Measurements from ENCODE around the gene CHP2. TPM values are rescaled to one million over a fixed set of nuclear protein-coding genes. Genes with fewer than 3 reads are reported as not detected.

CHP2 gene
- total and polyA plus RNA-seq, 9 of the 15 experiments (the other 6 are each of a cell fraction or from before 2014, with no cell fraction given) = 0.23 to 1.1 (median 0.80) TPM

DNA sequence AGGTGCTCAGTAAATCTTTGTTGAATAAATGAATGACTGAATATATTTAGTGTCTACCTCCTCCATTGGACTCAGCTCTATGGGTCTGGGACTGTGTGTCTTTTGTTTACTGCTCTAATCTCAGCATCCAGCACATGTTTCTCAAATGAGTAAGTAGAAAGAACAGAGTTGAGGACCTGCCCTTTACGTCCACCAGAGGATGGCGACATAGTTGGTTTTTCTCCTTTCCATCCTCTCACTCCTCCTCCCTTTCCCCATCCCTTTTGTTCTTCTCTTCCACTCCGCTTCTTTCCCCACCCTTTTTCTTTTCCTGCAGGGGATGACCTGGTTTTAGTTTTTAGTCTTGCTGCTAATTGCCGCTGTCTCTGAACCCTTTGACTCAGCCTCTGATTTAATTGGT is 12.1 kb upstream of the CHP2 start (continued):
- TF ChIP-seq REST (IDR thresholded peaks at IDR 0.05; ENCODE audit: borderline replicate concordance) = 0 out of 2 replicates have a peak, but pooled peaks have one; percentile 13
- TF ChIP-seq REST (CRISPR knock-in tag; IDR thresholded peaks at IDR 0.05; ENCODE audit: low read depth) = no peak
- TF ChIP-seq KDM1A (IDR thresholded peaks at IDR 0.05) = peak in 1 of 2 experiments; percentile 48; a peak in 1 of 4 replicates
- no peak for TF ChIP-seq HLTF (IDR thresholded peaks at IDR 0.05)
- TF ChIP-seq HOXB6 (CRISPR knock-in tag; IDR thresholded peaks at IDR 0.05; ENCODE audit: borderline replicate concordance) = no peak
- no peak for TF ChIP-seq ATF1 (CRISPR knock-in tag; IDR thresholded peaks at IDR 0.05)
- TF ChIP-seq ATF1 (tag; IDR thresholded peaks at IDR 0.05) = no peak
- TF ChIP-seq NRF1 (conservative IDR thresholded peaks at IDR 0.05 in 1 of 2, IDR thresholded peaks at IDR 0.05 in 1 of 2) = no peak
- TF ChIP-seq XRCC3 (IDR thresholded peaks at IDR 0.05) = no peak
- TF ChIP-seq RAD21 (CRISPR knock-in tag; conservative IDR thresholded peaks at IDR 0.05 in 1 of 2, IDR thresholded peaks at IDR 0.05 in 1 of 2) = peak in 1 of 2 experiments; percentile 47; a peak in 2 of 4 replicates
- no peak for TF ChIP-seq MTA2 (IDR thresholded peaks at IDR 0.05; ENCODE audit: low read depth)
- TF ChIP-seq, protein P1, sequence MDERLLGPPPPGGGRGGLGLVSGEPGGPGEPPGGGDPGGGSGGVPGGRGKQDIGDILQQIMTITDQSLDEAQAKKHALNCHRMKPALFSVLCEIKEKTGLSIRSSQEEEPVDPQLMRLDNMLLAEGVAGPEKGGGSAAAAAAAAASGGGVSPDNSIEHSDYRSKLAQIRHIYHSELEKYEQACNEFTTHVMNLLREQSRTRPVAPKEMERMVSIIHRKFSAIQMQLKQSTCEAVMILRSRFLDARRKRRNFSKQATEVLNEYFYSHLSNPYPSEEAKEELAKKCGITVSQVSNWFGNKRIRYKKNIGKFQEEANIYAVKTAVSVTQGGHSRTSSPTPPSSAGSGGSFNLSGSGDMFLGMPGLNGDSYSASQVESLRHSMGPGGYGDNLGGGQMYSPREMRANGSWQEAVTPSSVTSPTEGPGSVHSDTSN (CRISPR knock-in tag; IDR thresholded peaks at IDR 0.05; ENCODE audit: low read depth) = no peak
- TF ChIP-seq, protein P1 (tag; conservative IDR thresholded peaks at IDR 0.05; ENCODE audit: low read depth) = no peak

Data from K562 (cell line).